ENCODE data around the gene CCDC17.

Gene CCDC17

GRCh38 chr1:45574105-45574626 lies 49.7 kb downstream of the CCDC17 start:
- no peak for DNase-seq

GRCh38 chr1:45573231-45573804 lies 50.5 kb downstream of the CCDC17 start:
- no peak for DNase-seq

GRCh38 chr1:45570631-45571030 lies 53.2 kb downstream of the CCDC17 start:
- DNase-seq, result no peak

Measured in activated naive CD4-positive, alpha-beta T cell (primary cell).